SKM-1 treated with dmso at 0.1 percent for 144 hours (cell line): ENCODE results near the gene CERS2.

Source experiments
- DNase-seq: peaks from one replicate; lab custom pipeline; 2025; ENCODE audit not compliant: unreplicated experiment; lab: John Stamatoyannopoulos, UW

Gene CERS2

DNA sequence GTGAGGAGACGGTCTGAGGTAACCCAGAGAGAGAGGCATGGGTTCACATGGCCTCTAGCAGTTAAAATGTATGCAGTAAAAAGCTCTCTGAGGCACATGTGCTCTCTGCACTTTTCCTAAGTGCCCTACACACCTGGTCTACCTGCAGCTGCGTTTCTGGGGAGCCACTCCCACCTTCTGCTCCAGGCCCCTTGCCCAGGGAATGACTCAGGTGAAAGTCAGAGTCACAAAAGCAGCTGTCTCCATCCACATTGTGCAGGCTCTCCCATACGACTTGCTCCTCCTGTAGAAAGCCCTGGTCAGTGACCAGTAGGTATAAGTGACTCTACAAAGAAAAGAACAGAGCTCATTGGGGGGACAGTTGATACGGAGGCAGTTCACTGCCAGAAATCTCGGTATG is 23.3 kb upstream of the CERS2 start:
- no peak for DNase-seq

GRCh38 chr1:150997126-150997872 is 22.7 kb upstream of the CERS2 start:
- DNase-seq, result no peak

DNA sequence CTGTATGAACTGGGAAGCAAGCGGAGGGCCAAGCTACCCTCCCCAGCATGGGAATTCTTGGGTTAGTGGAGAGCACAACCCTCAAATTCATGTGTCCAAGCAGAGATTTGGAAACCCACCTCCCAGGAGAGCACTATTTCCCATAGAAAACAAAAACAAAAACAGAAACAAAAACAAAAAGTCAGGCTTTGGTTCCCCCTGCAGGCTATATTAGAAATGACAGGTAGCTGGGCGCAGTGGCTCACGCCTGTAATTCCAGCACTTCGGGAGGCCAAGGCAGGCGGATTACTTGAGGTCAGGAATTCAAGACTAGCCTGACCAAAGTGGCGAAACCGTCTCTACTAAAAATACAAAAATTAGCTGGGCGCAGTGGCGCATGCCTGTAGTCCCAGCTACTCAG is 21.3 kb upstream of the CERS2 start:
- no peak for DNase-seq

DNA sequence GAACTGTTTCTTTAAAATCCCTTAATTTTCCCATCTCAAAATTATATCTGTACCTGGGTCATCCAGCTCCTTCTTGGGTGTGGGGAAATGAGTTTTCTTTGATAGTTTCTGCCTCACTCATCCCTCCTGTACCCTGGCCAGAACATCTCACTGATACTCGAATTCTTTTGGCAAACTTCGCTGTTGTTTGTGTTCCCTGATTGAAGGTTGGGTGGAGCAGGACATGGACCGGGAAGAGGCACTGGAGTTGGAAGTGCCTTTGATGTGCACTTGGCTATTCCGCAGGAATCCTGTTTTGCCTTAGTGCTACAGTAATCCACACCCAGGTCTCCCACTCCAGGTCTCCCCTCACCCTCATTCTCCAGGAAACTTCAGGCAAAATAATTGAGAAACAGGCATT is 20.8 kb upstream of the CERS2 start:
- DNase-seq, result no peak

DNA sequence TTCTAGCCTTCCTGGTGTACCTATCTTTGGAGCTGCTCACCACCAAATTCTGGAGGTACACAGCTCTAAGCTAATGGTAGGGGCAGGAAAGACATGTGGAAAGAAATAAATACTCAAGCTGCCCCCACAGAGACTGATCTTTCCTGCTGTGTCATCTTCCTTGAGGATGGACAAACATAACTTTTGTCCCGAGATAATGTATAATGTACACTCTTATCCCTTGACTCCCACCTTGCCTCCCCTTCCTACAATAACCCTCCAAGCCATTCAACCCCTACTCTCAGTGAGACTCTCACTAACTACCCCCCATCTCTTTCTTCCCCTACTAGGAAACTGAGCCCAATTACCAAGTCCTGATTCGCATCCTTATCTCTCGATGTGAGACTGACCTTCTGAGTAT is 19.6 kb upstream of the CERS2 start:
- DNase-seq, result no peak

- DNase-seq, result no peak
Observed at GRCh38 chr1:150992626-150993025, 18.0 kb upstream of the CERS2 start.

GRCh38 chr1:150987924-150988323 is 13.3 kb upstream of the CERS2 start:
- no peak for DNase-seq

GRCh38 chr1:150985179-150985825 is 10.7 kb upstream of the CERS2 start:
- no peak for DNase-seq

- DNase-seq, result no peak
Observed at GRCh38 chr1:150981805-150982712, 7.4 kb upstream of the CERS2 start, which contains the start of gene ANXA9. ANXA9 (plus strand) TSS chr1:150982292; CDS start chr1:150983106, 814 bp downstream.

DNA sequence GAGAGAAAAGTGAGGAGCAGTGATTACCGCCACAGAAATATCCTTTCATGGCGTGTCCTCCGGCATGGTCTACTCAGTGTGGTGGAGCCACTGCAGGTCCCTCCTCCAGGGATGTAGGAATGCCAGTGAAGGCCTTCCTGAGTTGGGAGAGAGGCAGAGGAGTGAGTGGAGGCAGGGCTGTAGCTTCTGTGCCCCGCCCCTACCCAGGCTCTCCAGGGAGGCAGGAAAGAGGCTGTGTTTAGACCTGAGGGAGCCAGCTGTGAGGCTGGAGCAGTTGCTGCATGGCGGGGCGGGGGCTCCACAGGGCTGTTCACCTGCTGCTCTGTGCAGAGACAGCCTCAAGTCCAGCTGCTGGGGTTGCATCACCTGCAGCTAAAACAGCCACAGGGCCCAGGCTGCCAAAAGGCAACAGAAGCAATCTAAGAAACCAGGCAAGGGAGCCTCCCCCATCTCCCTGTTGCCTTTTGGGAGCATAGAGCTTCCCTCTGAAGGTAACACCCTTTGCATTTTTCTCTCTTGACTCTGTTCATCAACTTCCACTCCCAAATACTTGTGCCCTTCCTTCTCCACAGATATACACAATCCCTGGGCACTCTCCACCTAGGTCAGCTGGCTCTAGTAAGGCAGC is 6.7 kb upstream of the CERS2 start:
- no peak for DNase-seq

DNA sequence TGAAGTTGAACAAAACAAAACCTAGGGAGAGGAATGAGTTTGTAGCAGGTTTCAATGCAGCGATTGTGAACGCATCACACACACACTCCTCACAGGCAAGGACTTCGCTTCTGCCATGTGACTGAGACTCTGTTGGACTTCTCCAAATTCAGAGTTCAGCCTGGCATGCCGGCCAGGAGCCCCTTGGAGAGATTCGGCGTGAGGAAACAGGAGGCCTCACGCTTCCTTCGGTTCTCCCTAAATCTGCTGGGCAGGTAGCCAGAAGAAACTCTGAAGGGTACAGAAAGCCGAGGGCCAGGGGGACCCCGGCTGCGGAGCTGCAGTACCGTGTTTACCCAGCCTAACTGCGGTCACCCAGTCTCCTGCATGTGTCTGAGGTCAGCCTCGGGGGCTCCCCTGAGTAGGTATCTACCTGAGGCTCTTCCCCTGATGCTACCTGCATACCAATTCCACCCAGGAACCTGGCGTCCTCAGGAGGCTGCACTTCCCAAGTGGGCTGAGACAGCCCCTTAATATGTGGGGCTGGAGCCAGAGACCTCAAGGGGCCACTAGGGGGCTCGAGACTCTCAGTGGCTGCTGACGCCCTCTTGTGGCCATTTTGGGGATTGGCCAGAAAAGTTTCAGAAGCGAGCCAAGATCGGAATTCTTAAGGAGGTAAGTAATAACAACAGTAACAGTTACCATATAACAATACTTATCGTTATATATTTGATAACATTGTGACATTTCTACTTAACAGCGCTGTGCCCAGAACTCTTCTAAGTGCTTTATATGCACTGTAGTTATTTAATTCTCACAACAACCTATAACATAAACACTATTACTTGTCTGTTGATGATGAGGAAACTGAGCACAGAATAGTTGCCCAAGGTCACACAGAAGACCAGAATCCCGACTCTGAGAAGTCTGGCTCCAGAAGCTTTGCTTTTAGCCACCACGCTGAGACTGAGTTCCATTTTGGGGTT is 4.7 kb upstream of the CERS2 start:
- peak; percentile 96 for DNase-seq

DNA sequence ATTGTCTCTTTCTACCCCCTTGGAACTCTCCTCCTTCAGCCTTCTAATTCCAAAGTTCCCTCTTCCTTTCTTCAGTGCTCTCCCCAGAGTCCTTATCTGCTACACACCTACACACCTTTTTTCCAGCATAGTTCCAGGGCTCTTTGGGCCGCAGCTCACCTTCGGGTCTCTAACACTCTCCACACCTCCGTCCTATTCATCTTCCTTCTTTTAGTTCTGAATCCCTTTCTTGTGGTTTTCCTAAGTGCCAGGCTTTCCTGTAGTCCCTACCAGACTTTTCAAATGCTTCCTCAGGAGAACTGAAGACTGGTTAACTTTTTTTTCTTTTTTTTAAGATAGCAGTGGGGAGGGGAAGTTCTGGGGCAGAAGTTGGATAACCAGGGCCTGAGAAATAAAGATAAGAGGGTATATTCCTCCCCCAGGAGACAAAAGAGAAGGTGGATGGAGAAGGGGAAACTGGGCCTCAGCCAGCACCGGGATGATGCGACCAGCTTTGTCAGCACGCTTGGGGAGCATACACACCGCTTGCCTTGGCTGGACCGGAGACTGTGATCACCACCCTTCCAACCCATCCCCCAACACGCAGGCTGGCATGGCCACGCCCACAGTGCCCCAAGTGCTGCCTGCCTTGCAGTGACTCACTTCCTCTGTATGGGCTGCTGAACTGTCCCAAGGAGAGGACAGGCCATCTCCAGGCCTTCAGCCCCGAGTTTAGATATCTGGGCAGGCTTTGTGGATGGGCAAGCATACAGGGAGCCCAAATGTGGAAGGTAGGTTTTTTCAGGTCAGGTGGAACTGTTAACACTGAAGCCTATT is 2.5 kb upstream of the CERS2 start:
- DNase-seq, result peak; percentile 92

- no peak for DNase-seq
Observed at GRCh38 chr1:150976401-150976821, 1.8 kb upstream of the CERS2 start.

GRCh38 chr1:150973836-150974579 is 627 bp downstream of the CERS2 start:
- peak; percentile 41 for DNase-seq

- no peak for DNase-seq
Observed at GRCh38 chr1:150973258-150973835, 1.3 kb downstream of the CERS2 start.

GRCh38 chr1:150972417-150972940 is 2.2 kb downstream of the CERS2 start:
- DNase-seq, result no peak

DNA sequence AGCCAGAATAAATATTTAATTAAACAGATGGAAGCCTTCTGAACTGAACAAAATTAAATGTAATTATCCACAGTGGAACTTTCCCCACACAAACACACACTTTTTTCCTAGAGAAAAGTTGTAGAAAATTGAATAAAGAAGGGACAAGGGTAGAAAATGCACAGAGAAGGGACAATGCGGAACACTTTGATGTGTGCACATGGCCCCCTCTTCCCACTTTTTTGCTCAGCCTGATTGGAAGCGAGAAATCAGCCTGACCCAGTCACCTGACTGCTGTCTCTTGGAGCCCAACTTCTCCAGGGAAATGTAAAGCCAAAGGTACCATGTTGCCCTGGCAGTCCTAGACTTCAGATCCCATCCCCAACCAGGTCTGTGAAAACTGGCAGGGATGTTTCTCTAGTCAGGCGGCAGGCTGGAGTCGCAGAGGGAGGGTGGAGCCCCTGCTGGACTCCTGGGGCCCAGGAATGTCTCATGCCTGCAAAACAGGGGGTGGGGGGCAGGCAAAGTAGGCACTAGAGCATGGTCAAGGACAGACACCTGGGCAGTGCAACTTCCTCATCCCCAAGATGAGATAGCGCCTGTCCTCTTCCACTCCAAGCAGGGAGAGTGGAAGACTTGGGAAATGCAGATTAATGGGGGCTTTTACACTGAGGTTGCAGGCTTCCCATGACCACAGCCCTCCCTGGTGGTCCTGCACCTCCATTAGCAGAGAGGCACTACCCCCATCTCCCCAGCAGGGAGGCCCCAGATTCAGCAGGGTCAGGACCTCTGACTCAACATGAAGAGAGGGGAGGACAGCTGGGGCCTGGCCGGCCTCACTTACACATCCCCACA is 2.8 kb downstream of the CERS2 start:
- DNase-seq, result no peak
